Adipocyte (in vitro differentiated cells): ENCODE results near the gene KLK11.
"Not testable (repeated sequence)": the region's sequence is repeated elsewhere in the genome, so short reads cannot be mapped to it uniquely, and the experiment has no call there.

Experiments
- DNase-seq: peaks from one replicate; pipeline ENCODE4 v3.0.0-alpha.2; 2015; ENCODE audit warnings: low read depth
- H3K27me3 ChIP-seq: replicated peaks from 2 replicates; pipeline ENCODE4 v1.7.0; 2013; ENCODE audit warnings: mild to moderate bottlenecking, low read length, moderate library complexity; ENCODE audit not compliant: control insufficient read depth, insufficient read depth
- H3K36me3 ChIP-seq: 2 replicates; pipeline ENCODE4 v1.7.0; 2013; ENCODE audit warnings: low read length, mild to moderate bottlenecking, moderate library complexity; ENCODE audit not compliant: control insufficient read depth, insufficient read depth, severe bottlenecking
- H3K4me1 ChIP-seq: 2 replicates; pipeline ENCODE4 v1.7.0; 2013; ENCODE audit warnings: mild to moderate bottlenecking, low read length, moderate library complexity; ENCODE audit not compliant: control insufficient read depth, insufficient read depth
- H3K4me3 ChIP-seq: 2 replicates; pipeline ENCODE4 v1.7.0; 2013; ENCODE audit warnings: mild to moderate bottlenecking, low read length, moderate library complexity
- H3K9ac ChIP-seq: 2 replicates; pipeline ENCODE4 v1.7.0; 2013; ENCODE audit warnings: mild to moderate bottlenecking, low read length, moderate library complexity
- H3K9me3 ChIP-seq: 2 replicates; pipeline ENCODE4 v1.7.0; 2013; ENCODE audit warnings: mild to moderate bottlenecking, low read length, moderate library complexity; ENCODE audit not compliant: control insufficient read depth

The KLK11 gene

GRCh38 chr19:51002089-51002532 is 24.3 kb downstream of the KLK11 start:
- Histone ChIP-seq H3K4me1 (no peaks in the 10 kb centered on the region), H3K36me3 (no peaks in the 10 kb centered on the region), H3K9me3 (no peaks in the 10 kb centered on the region), H3K27me3 (peaks cover 21% of the 10 kb centered on the region), H3K4me3 (no peak overlapping the region), H3K9ac (no peak overlapping the region)
- no peak for DNase-seq

DNA sequence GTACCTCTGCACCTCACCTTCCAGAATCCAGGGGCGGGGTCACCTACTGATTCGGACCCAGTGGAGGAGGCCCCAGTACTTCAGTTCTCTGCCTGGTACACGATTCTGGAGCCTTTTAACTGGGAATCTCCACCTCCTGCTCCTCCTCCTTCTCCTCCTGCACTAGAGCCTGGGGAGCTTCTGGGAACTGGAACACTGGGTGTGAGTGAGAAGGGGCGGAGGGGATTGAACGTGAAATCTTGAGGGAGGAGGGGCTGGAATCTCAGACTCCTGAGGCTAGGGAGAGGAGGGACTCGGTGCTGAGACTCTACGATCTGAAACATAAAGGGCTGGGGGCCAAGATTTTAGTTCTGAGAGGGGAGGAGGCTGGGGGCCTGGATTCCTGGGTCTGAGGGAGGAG is 24.9 kb downstream of the KLK11 start, which contains the start of gene KLK8:
Gene KLK8 (minus strand): TSS at position 90 of the 400 bp plus-strand sequence. CDS start 437 bp downstream, outside the sequence.
- peaks cover 22% of the 10 kb centered on the region for H3K27me3 ChIP-seq
- no peaks in the 10 kb centered on the region for H3K9me3 ChIP-seq
- no peaks in the 10 kb centered on the region for H3K4me1 ChIP-seq
- H3K36me3 ChIP-seq = no peaks in the 10 kb centered on the region
- no peak within 1 kb of the TSS for H3K4me3 ChIP-seq
- no peak within 1 kb of the TSS for H3K9ac ChIP-seq
- no peak for DNase-seq

GRCh38 chr19:51000981-51001380 is 25.4 kb downstream of the KLK11 start:
- H3K4me1 ChIP-seq = no peaks in the 10 kb centered on the region
- H3K27me3 ChIP-seq = peaks cover 19% of the 10 kb centered on the region
- H3K9ac ChIP-seq = no peak overlapping the region
- H3K4me3 ChIP-seq = no peak overlapping the region
- no peaks in the 10 kb centered on the region for H3K9me3 ChIP-seq
- no peak for DNase-seq
- no peaks in the 10 kb centered on the region for H3K36me3 ChIP-seq

DNA sequence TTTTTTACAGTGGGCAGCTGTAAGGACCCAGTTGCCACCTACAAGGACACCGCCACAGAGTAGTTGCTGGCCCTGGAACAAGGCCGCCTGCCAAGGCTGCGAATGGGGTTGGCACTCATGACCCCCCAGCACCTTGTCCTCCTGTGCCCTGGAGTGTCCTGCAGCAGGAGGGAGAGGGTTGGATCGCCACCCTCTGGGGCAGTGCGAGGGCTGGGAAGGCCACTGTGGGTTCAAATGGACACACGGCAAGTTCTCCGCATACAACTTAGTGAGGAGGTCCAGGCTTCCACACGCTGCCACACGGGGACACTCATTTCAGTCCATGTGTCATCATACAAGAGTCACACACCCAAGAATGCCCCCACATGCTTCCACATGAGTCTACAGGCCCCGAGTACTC is 26.0 kb downstream of the KLK11 start:
- Histone ChIP-seq H3K4me3 (no peak overlapping the region), H3K27me3 (peaks cover 19% of the 10 kb centered on the region), H3K36me3 (no peaks in the 10 kb centered on the region), H3K9me3 (no peaks in the 10 kb centered on the region), H3K4me1 (no peaks in the 10 kb centered on the region), H3K9ac (no peak overlapping the region)
- DNase-seq = no peak

- no peak for DNase-seq
- no peaks in the 10 kb centered on the region for H3K36me3 ChIP-seq
- H3K4me1 ChIP-seq = no peaks in the 10 kb centered on the region
- no peak overlapping the region for H3K9ac ChIP-seq
- no peak overlapping the region for H3K4me3 ChIP-seq
- H3K9me3 ChIP-seq = no peaks in the 10 kb centered on the region
- H3K27me3 ChIP-seq = peaks cover 19% of the 10 kb centered on the region
These were observed 27.7 kb downstream of the KLK11 start for GRCh38 chr19:50998686-50999085.

DNA sequence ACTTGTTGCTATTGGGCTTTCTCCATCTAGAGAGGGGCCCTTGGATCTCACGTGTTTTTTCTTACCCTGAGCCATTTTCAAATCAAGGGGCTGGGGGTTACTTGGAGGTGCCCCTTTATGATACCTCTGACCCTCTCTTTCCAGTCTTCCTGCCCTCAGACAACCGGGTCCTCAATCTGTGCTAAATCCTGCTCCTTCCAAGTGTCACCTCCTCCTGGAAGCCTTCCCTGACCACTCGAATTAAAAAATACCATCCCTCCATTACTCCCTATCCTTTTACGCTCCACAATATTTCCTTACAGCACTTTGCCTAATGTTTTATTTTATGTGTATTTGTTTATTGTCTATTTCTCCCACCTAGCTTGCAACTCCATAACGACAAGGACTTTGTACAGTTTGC is 28.4 kb downstream of the KLK11 start:
- Histone ChIP-seq H3K4me3 (no peak overlapping the region), H3K36me3 (no peaks in the 10 kb centered on the region), H3K9ac (no peak overlapping the region), H3K4me1 (no peaks in the 10 kb centered on the region), H3K9me3 (no peaks in the 10 kb centered on the region), H3K27me3 (peaks cover 19% of the 10 kb centered on the region)
- DNase-seq = no peak

GRCh38 chr19:50994129-50994528 is 32.3 kb downstream of the KLK11 start:
- peaks cover 11% of the 10 kb centered on the region for H3K27me3 ChIP-seq
- H3K9ac ChIP-seq = no peak overlapping the region
- no peak for DNase-seq
- no peaks in the 10 kb centered on the region for H3K4me1 ChIP-seq
- no peaks in the 10 kb centered on the region for H3K36me3 ChIP-seq
- no peaks in the 10 kb centered on the region for H3K9me3 ChIP-seq
- no peak overlapping the region for H3K4me3 ChIP-seq

DNA sequence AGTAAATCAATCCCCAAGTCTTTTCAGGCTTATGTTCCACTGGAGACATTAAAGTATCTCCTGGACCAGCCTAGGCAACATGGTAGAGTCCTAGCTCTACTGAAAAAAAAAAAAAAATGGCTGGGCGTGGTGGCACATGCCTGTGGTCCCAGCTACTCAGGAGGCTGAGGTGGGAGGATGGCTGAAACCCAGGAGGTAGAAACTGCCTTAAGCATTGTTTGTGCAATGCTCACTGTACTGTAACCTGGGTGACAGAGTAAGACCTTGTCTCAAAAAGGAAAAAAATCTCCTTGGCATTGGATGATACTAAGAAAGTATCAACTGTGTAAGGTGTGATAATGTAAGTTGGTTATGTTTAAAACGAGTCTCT is 33.8 kb downstream of the KLK11 start:
- no peak for DNase-seq
- no peaks in the 10 kb centered on the region for H3K9me3 ChIP-seq

DNA sequence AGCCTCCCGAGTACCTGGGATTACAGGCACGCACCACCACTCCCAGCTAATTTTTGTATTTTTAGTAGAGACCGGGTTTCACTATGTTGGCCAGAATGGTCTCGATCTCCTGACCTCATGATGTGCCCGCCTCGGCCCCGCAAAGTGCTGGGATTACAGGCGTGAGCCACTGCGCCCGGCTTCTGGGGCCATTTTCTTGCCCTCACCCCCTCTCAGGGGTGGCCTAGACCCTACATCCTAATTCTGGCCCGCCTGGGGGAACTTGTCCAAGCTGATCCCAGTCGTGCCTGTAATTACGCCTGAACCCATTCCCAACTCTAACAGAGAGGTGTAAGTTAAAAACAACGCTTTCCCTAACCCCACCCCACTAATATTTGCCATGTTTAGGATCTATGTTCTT is 42.0 kb downstream of the KLK11 start:
- H3K4me3 ChIP-seq = not testable (repeated sequence)

More for the DNA sequence above, 33.8 kb downstream of the KLK11 start:
- Histone ChIP-seq H3K4me1 (no peaks in the 10 kb centered on the region), H3K4me3 (no peak overlapping the region), H3K9ac (no peak overlapping the region), H3K27me3 (peaks cover 3% of the 10 kb centered on the region), H3K36me3 (no peaks in the 10 kb centered on the region)

DNA sequence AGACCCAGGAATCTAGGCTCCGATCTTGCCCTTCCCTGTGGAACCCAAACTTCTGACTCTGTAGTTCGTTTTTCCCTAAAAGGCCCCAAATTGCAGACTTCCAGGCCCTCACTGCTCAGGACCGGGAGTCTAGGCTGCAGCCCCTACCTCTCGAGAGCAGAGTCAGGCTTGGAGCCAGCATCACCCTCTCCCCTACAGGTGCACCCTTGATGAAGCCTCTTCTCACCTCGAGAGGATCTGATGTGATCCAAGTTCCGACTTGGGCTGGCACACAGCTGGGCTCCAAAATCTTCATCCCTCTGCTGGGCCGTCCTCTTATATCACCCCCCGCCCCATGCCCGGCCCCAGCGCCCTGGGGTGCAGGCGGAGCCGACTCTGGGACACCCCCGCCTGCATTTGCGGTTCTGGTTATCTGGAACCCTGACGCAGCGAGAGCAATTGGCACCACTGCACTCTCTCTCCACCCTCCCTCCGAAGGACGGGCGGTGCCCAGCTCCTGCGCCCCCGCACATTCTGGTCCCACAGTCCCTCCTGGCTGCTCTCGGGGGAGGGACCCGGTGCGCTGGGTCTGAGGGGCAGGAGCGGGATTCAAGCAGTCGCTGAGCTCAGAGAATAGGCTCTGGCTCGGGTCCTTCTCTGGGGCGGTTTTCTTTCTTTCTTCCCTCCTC is 42.7 kb downstream of the KLK11 start, which contains the start of gene KLK7:
Gene KLK7 (minus strand): TSS at position 293 of the 668 bp plus-strand sequence. CDS start 1,518 bp downstream, outside the sequence.
- no peaks in the 10 kb centered on the region for H3K4me1 ChIP-seq
- no peak within 1 kb of the TSS for H3K4me3 ChIP-seq
- no peaks in the 10 kb centered on the region for H3K9me3 ChIP-seq
- no peak within 1 kb of the TSS for H3K9ac ChIP-seq
- H3K36me3 ChIP-seq = no peaks in the 10 kb centered on the region
- H3K27me3 ChIP-seq = peaks cover 24% of the 10 kb centered on the region
- DNase-seq = no peak

More for the DNA sequence above, 42.0 kb downstream of the KLK11 start:
- not testable (repeated sequence) for DNase-seq, H3K36me3 ChIP-seq, H3K4me1 ChIP-seq, H3K9me3 ChIP-seq, H3K9ac ChIP-seq
- H3K27me3 ChIP-seq = peaks cover 20% of the 10 kb centered on the region

GRCh38 chr19:50982186-50982585 is 44.2 kb downstream of the KLK11 start:
- DNase-seq = no peak
- H3K36me3 ChIP-seq = no peaks in the 10 kb centered on the region
- no peak overlapping the region for H3K9ac ChIP-seq
- H3K27me3 ChIP-seq = peaks cover 25% of the 10 kb centered on the region
- H3K9me3 ChIP-seq = no peaks in the 10 kb centered on the region
- no peaks in the 10 kb centered on the region for H3K4me1 ChIP-seq
- no peak overlapping the region for H3K4me3 ChIP-seq
